HEK293 (cell line): Measurements from ENCODE around the gene RNF113B.
A peak's percentile ranks its signal among the peaks of the same experiment; 100 is the strongest.

Experiments used
- CTCF ChIA-PET: fragments of 350-600 bp; formaldehyde crosslinking; extraction: SDS; loops from one replicate; lab custom pipeline; 2021; ENCODE audit warnings: antibody characterized with exemption; lab: Yijun Ruan, JAX
- POLR2A ChIA-PET: fragments of 300-600 bp; formaldehyde crosslinking; extraction: SDS; loops from one replicate; lab custom pipeline; 2020; ENCODE audit warnings: antibody characterized with exemption, inconsistent platforms; lab: Yijun Ruan, JAX
- H3K27ac ChIP-seq: fragments of 200-500 bp; sonication (Bioruptor generic); 2 replicates; pipeline ENCODE4 v1.5.1; 2014; ENCODE audit warnings: low read depth, low read length, control low read depth, inconsistent platforms; ENCODE audit errors: extremely low read depth
- H3K36me3 ChIP-seq, 2 experiments: fragments of 200-500 bp in 1 of 2; sonication (Bioruptor generic) in 1 of 2; 1 replicate in 1 of 2; 2 replicates in 1 of 2; pipeline ENCODE4 v1.5.1; 2014 to 2017; ENCODE audit warnings: inconsistent platforms in 2 of 2, low read length in 2 of 2; ENCODE audit not compliant: control insufficient read depth in 2 of 2, insufficient read depth in 1 of 2
- H3K4me1 ChIP-seq: fragments of 200-500 bp; sonication (Bioruptor generic); 2 replicates; pipeline ENCODE4 v1.5.1; 2014; ENCODE audit warnings: mild to moderate bottlenecking, low read length, inconsistent platforms; ENCODE audit not compliant: control insufficient read depth, insufficient read depth
- H3K4me3 ChIP-seq: 2 replicates; pipeline ENCODE4 v1.5.1; 2011; ENCODE audit warnings: low read depth, mild to moderate bottlenecking, control low read depth, low read length, moderate library complexity
- H3K9me3 ChIP-seq: fragments of 200-500 bp; sonication (Bioruptor generic); 2 replicates; pipeline ENCODE4 v1.5.1; 2014; ENCODE audit warnings: low read depth, low read length, inconsistent platforms; ENCODE audit not compliant: control insufficient read depth, insufficient read depth
- ATF2 ChIP-seq: fragments of 450-650 bp; formaldehyde crosslinking; IDR thresholded peaks from 2 replicates; pipeline ENCODE4 v1.5.1; 2016; ENCODE audit warnings: missing biosample characterization, missing genetic modification characterization, low read depth
- BCL11A ChIP-seq: fragments of 450-650 bp; formaldehyde crosslinking; IDR thresholded peaks from 2 replicates; pipeline ENCODE4 v1.5.1; 2016; ENCODE audit warnings: low read depth, missing biosample characterization, missing genetic modification characterization
- EGR2 ChIP-seq: fragments of 450-650 bp; formaldehyde crosslinking; IDR thresholded peaks from 2 replicates; pipeline ENCODE4 v1.5.1; 2016; ENCODE audit warnings: low read depth, missing biosample characterization, missing genetic modification characterization
- FEZF1 ChIP-seq: fragments of 450-650 bp; formaldehyde crosslinking; IDR thresholded peaks from 2 replicates; pipeline ENCODE4 v1.5.1; 2016; ENCODE audit warnings: missing biosample characterization, missing genetic modification characterization
- KLF8 ChIP-seq: fragments of 450-650 bp; formaldehyde crosslinking; IDR thresholded peaks from 2 replicates; pipeline ENCODE4 v1.5.1; 2016; ENCODE audit warnings: missing biosample characterization, missing genetic modification characterization
- PBX3 ChIP-seq: sonication (generic); formaldehyde crosslinking; IDR thresholded peaks from 2 replicates; pipeline ENCODE4 v1.8.1; 2022; ENCODE audit warnings: mild to moderate bottlenecking, moderate library complexity, missing genetic modification reagents
- PRDM6 ChIP-seq: fragments of 450-650 bp; formaldehyde crosslinking; IDR thresholded peaks from 2 replicates; pipeline ENCODE4 v1.5.1; 2017; ENCODE audit warnings: missing biosample characterization, missing genetic modification characterization
- SP2 ChIP-seq: fragments of 450-650 bp; formaldehyde crosslinking; IDR thresholded peaks from 2 replicates; pipeline ENCODE4 v1.5.1; 2016; ENCODE audit warnings: missing biosample characterization, missing genetic modification characterization
- TSHZ1 ChIP-seq: fragments of 450-650 bp; formaldehyde crosslinking; IDR thresholded peaks from 2 replicates; pipeline ENCODE4 v1.5.1; 2016; ENCODE audit warnings: missing biosample characterization, missing genetic modification characterization, borderline replicate concordance
- ZFP3 ChIP-seq: fragments of 450-650 bp; formaldehyde crosslinking; IDR thresholded peaks from 2 replicates; pipeline ENCODE4 v1.5.1; 2016; ENCODE audit warnings: low read depth, missing biosample characterization, missing genetic modification characterization
- ZIC2 ChIP-seq: fragments of 450-650 bp; formaldehyde crosslinking; IDR thresholded peaks from 2 replicates; pipeline ENCODE4 v1.5.1; 2016; ENCODE audit warnings: missing biosample characterization, missing genetic modification characterization
- ZNF274 ChIP-seq, 2 experiments: fragments of 200-500 bp in 1 of 2; fragments of 450-650 bp in 1 of 2; sonication (Bioruptor generic) in 1 of 2; formaldehyde crosslinking in 1 of 2; IDR thresholded peaks; 2 replicates each; pipeline versions ENCODE4 v1.5.1 to v1.6.1; 2014 to 2016; ENCODE audit warnings: borderline replicate concordance in 1 of 2, inconsistent platforms in 1 of 2, low read length in 1 of 2, missing biosample characterization in 1 of 2, missing genetic modification characterization in 1 of 2
- ZNF398 ChIP-seq: fragments of 450-650 bp; formaldehyde crosslinking; IDR thresholded peaks from 2 replicates; pipeline ENCODE4 v1.5.1; 2017; ENCODE audit warnings: missing biosample characterization, missing genetic modification characterization
- ZNF600 ChIP-seq: fragments of 450-650 bp; formaldehyde crosslinking; IDR thresholded peaks from 2 replicates; pipeline ENCODE4 v1.5.1; 2016; ENCODE audit warnings: missing biosample characterization, missing genetic modification characterization
- ZNF621 ChIP-seq: fragments of 450-650 bp; formaldehyde crosslinking; IDR thresholded peaks from 2 replicates; pipeline ENCODE4 v1.5.1; 2017; ENCODE audit warnings: missing biosample characterization, missing genetic modification characterization
- ZNF777 ChIP-seq: fragments of 450-650 bp; formaldehyde crosslinking; IDR thresholded peaks from 2 replicates; pipeline ENCODE4 v1.5.1; 2017; ENCODE audit warnings: missing biosample characterization, missing genetic modification characterization, borderline replicate concordance
- ZNF830 ChIP-seq: fragments of 450-650 bp; IDR thresholded peaks from 2 replicates; pipeline ENCODE4 v1.5.0; 2018; ENCODE audit warnings: missing biosample characterization, missing genetic modification characterization, low read depth, mild to moderate bottlenecking, moderate library complexity

Gene RNF113B

GRCh38 chr13:98192008-98192407 lies 14.9 kb upstream of the RNF113B start:
- Histone ChIP-seq H3K4me3 (no peak overlapping the region), H3K27ac (no peak overlapping the region), H3K36me3 (no peaks in the 10 kb centered on the region), H3K4me1 (peaks cover 12% of the 10 kb centered on the region; the same call in 1 of the 2 replicates), H3K9me3 (no peaks in the 10 kb centered on the region)
- TF ChIP-seq PRDM6 (tag by site-specific recombination), result peak; percentile 42; the same call in 1 of the 2 replicates
- no peak for TF ChIP-seq ZIC2 (tag by site-specific recombination)
- TF ChIP-seq FEZF1, result peak; percentile 64
- TF ChIP-seq BCL11A (tag by site-specific recombination), result no peak
- no peak for TF ChIP-seq KLF8 (tag by site-specific recombination)
- POLR2A ChIA-PET, result no interaction called here
- CTCF ChIA-PET, result no interaction called here

- TF ChIP-seq ZNF274 (IDR thresholded peaks at IDR 0.05; ENCODE audit: low read length) (no peak), ZNF274 (tag by site-specific recombination; IDR thresholded peaks at IDR 0.05; ENCODE audit: borderline replicate concordance) (no peak), ZNF600 (0 out of 2 replicates have a peak, but pooled peaks have one; percentile 38), EGR2 (no peak)
- TF ChIP-seq, all 188 proteins: peak for 1
- Histone ChIP-seq H3K4me1 (peaks cover 12% of the 10 kb centered on the region; the same call in 1 of the 2 replicates), H3K4me3 (no peak overlapping the region), H3K27ac (no peak overlapping the region), H3K36me3 (no peaks in the 10 kb centered on the region), H3K9me3 (no peaks in the 10 kb centered on the region)
- ChIA-PET POLR2A (no interaction called here), CTCF (interaction anchor here (0.7 kb wide), 1 partner anchor 1112 kb away, joined by 3 read pairs; no protein-coding TSS in a partner anchor)
Observed at GRCh38 chr13:98190889-98191444, 13.9 kb upstream of the RNF113B start.

GRCh38 chr13:98189841-98190505 lies 12.9 kb upstream of the RNF113B start:
- no peaks in the 10 kb centered on the region for H3K9me3 ChIP-seq
- POLR2A ChIA-PET, result interaction anchor here (1.2 kb wide), 1 partner anchor 10 kb away, joined by 3 read pairs; no protein-coding TSS in a partner anchor
- H3K4me1 ChIP-seq, result peaks cover 12% of the 10 kb centered on the region; the same call in 1 of the 2 replicates
- H3K36me3 ChIP-seq, result no peaks in the 10 kb centered on the region
- CTCF ChIA-PET, result interaction anchor here (0.5 kb wide), 1 partner anchor 25 kb away, joined by 6 read pairs; no protein-coding TSS in a partner anchor
- TF ChIP-seq TSHZ1 (tag by site-specific recombination), result no peak
- no peak for TF ChIP-seq SP2 (tag by site-specific recombination)
- no peak for TF ChIP-seq ATF2 (tag by site-specific recombination)
- TF ChIP-seq ZNF830, result no peak
- TF ChIP-seq ZFP3 (tag by site-specific recombination), result no peak
- no peak for TF ChIP-seq ZNF777 (tag by site-specific recombination)
- TF ChIP-seq ZNF621 (tag by site-specific recombination), result no peak
- TF ChIP-seq PBX3 (CRISPR knock-in tag), result no peak
- no peak for TF ChIP-seq ZNF398 (tag by site-specific recombination)
- H3K27ac ChIP-seq, result no peak overlapping the region
- no peak overlapping the region for H3K4me3 ChIP-seq
